ENCODE results near the gene PCDHGC5.
A peak's percentile ranks its signal among the peaks of the same experiment; 100 is the strongest.

Gene PCDHGC5

DNA sequence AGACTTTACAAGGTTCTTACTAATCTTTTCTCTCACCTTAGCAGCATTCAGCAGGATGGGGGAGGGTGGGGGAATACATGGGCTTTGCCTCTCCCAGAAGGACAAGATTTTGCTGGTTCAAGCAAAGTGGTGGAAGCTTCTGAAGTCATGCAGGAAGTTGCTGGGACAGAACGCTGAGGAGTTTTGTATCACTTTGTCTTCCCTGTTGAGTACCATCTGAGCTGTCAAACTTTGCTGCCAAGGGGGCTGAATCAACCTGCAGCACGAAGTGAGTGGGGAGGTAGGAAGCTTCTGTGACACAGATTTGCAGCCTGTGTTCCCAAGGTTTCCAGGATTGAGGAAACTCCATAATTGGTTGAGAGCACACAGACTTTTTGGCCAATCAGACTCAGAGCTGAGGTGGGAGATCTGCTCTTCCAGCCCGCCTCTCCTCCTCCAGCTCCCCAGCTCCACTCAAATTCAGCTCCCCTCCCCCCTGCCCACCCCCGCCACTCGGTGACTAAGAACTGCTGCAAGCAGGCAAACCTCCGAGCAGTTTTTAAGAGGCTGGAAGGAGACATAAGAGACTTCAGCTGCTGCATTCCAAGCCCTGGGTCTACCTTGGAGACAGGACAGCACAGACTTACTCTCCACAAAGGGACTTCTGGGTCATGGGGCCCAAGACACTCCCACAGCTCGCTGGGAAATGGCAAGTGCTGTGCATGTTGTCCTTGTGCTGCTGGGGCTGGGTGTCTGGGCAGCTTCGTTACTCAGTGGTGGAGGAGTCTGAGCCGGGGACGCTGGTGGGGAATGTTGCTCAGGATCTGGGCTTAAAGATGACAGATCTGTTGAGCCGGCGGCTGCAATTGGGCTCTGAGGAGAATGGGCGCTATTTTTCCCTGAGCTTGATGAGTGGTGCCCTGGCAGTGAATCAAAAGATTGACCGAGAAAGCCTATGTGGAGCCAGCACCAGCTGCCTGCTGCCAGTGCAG lies at the start of gene PCDHGC5:
PCDHGC5 (plus strand) TSS at position 491 of the 971 bp plus-strand sequence; CDS start at position 651, 160 bp downstream.
- DNase-seq (ENCODE audit: low read depth): no peak
- H3K4me3 ChIP-seq (ENCODE audit: low read length): no peak within 1 kb of the TSS
- TF ChIP-seq CTCF (conservative IDR thresholded peaks at IDR 0.05; ENCODE audit: low read depth, low read length): no peak

DNA sequence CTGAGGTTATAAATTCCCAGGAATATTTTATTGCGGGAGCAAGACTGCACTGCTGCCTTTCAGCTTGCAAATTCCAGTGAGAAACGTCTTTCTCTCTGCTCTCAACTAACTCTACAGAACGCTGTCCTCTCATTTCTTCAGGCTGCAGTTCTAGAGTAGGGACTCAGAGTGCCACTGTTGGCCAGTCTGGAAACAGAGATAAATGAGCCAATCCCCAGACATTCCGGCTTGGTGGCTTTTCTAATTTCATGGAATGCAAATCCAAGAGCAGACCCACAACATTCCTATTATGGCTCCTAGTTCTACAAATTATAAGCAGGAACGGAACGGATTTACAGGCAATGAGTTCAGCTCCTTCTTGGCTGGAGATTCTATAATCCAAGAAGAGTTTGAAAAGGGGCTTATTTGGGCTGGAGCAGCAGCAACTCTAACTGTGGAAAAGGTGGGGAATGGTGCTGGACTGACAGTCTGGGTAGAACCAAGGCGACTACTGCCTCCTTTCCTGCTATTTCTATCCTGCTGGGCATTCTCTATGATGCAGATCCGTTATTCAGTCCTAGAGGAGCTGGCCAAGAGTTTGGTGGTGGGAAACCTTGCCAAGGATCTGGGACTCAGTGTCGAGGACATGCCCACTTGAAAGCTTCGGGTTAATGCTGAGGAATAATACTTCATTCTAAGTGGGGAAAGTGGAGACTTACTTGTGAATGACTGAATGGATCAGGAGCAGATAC lies 49.3 kb upstream of the PCDHGC5 start:
- DNase-seq (ENCODE audit: low read depth): no peak
- no peak for TF ChIP-seq CTCF (conservative IDR thresholded peaks at IDR 0.05; ENCODE audit: low read depth, low read length)
- no peak overlapping the region for H3K4me3 ChIP-seq (ENCODE audit: low read length)

DNA sequence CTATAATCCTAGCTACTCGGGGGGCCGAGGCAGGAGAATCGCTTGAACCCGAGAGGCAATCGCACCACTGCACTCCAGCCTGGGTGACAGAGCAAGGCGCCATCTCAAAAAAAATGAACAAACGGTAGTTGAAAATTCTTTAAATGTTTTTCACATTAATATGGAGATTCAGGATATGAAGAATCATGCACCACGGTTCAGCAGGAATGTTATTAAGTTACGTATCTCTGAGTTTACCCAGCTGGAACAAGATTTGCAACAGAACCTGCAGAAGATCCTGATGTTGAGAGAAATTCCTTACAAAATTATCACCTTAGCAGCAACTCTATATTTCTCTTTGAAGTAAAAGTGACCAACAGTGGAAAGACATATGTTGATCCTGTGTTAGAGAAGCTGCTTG lies 48.5 kb upstream of the PCDHGC5 start:
- no peak overlapping the region for H3K4me3 ChIP-seq (ENCODE audit: low read length)
- no peak for DNase-seq (ENCODE audit: low read depth)
- TF ChIP-seq CTCF (conservative IDR thresholded peaks at IDR 0.05; ENCODE audit: low read depth, low read length): no peak

DNA sequence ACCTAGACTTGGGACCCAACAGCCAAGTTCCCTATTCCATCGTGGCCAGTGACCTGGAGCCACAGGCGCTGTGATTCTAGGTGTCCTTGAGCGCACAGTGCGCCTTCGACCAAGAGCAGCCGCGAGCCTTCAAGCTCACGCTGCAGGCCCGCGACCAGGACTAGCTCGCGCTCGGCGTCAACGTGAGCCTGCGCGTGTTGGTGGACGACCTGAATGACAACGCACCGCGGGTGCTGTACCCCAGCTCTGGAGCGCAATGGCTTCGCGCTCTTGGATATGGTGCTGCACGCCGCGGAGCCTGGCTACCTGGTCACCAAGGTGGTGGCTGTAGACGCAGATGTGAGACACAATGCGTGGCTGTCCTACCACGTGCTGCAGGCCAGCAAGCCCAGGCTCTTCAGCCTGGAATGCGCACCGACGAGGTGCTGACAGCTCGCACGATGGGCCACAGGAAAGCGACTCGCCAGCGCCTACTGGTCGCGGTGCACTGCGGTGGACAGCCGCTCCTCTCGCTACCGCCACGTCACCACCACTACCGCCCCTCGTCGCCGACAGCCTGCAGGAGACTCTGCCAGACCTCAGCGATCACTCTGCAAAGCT lies 47.2 kb upstream of the PCDHGC5 start:
- no peak for DNase-seq (ENCODE audit: low read depth)
- no peak for TF ChIP-seq CTCF (conservative IDR thresholded peaks at IDR 0.05; ENCODE audit: low read depth, low read length)

GRCh38 chr5:141465351-141465750 lies 23.5 kb upstream of the PCDHGC5 start:
- TF ChIP-seq CTCF (conservative IDR thresholded peaks at IDR 0.05; ENCODE audit: low read depth, low read length): no peak
- H3K4me3 ChIP-seq (ENCODE audit: low read length): no peak overlapping the region
- DNase-seq (ENCODE audit: low read depth): no peak

More for the DNA sequence above, 47.2 kb upstream of the PCDHGC5 start:
- no peak overlapping the region for H3K4me3 ChIP-seq (ENCODE audit: low read length)

DNA sequence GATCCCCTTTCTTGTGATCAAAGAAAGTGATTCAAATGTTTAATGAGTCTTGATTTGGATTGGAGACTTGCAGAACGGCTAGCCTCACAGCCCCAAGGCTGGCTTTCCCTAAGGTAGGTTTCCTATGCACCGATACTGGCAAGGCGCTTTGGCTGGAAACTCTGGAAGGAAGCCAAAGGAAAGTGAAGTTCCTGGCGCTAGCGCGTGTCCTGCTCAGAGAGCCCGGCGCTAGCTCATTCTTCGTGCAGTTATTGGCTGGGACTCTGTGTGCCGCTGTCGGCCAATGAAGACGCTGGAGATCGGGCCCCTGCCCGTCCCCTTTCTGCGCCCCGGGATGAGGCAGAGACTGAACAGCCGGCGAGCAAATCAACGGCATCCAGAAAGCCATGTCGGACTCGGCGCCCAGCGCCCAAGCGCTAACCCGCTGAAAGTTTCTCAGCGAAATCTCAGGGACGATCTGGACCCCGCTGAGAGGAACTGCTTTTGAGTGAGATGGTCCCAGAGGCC lies 13.2 kb upstream of the PCDHGC5 start, which contains the start of gene PCDHGC3:
PCDHGC3 (plus strand) TSS at position 342 of the 507 bp plus-strand sequence; CDS start at position 493, 151 bp downstream.
- peak; percentile 90 for DNase-seq (ENCODE audit: low read depth)
- peak within 1 kb of the TSS; percentile 74 for H3K4me3 ChIP-seq (ENCODE audit: low read length)
- no peak for TF ChIP-seq CTCF (conservative IDR thresholded peaks at IDR 0.05; ENCODE audit: low read depth, low read length)

All from retinal pigment epithelial cell (primary cell).